ENCODE results near the gene COL23A1.
"Not testable (repeated sequence)": the region's sequence is repeated elsewhere in the genome, so short reads cannot be mapped to it uniquely, and the experiment has no call there.

The COL23A1 gene

DNA sequence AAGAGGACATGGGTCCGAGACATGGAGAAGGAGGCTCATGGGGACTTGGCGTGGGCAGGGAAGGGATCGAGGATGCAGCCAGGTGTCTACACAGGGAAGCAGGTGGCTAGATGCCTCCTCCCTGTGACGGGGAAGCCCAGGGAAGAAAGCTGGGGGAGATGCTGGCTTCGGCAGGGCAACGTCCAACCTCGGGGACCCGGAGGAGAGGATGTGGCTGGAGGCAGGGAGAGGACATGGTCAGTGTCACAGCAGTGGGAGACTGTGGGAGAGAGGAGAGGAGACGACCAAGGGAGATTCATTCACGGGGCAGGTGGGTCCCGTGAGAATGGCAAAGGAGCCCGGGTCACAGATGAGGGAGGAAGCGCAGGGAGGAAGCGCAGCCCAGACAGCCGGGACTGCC is 284.4 kb downstream of the COL23A1 start:
- no peak overlapping the region for H3K18ac ChIP-seq (ENCODE audit: low read length)
- no peak overlapping the region for H3K4me3 ChIP-seq (ENCODE audit: low read length)
- no peaks in the 10 kb centered on the region for H3K27me3 ChIP-seq (ENCODE audit: insufficient read depth, low read length, poor library complexity)
- H3K56ac ChIP-seq (ENCODE audit: low read length): no peak overlapping the region
- no peak overlapping the region for H2AK5ac ChIP-seq (ENCODE audit: low read length)
- DNase-seq: no peak
- H3K36me3 ChIP-seq (ENCODE audit: control insufficient read depth, insufficient read depth, low read length): no peaks in the 10 kb centered on the region
- no peak overlapping the region for H3K4ac ChIP-seq (ENCODE audit: low read depth, low read length)
- no peaks in the 10 kb centered on the region for H3K79me2 ChIP-seq (ENCODE audit: control insufficient read depth, insufficient read depth, low read length)
- no peak overlapping the region for H4K5ac ChIP-seq (ENCODE audit: low read length)
- H3K23ac ChIP-seq (ENCODE audit: low read length): no peak overlapping the region
- no peak overlapping the region for H3K27ac ChIP-seq (ENCODE audit: low read depth, low read length)
- H2BK5ac ChIP-seq (ENCODE audit: low read length): no peak overlapping the region
- H2BK15ac ChIP-seq (replicated peaks; ENCODE audit: low read depth): no peak overlapping the region
- no CpG with 5 or more reads among the region's 15 CpGs for WGBS (ENCODE audit: extremely low coverage, insufficient coverage, low lambda C conversion rate)
- H3K79me1 ChIP-seq (ENCODE audit: low read length): no peaks in the 10 kb centered on the region
- no peaks in the 10 kb centered on the region for H3K4me1 ChIP-seq (ENCODE audit: control insufficient read depth, low read depth, low read length)
- no peak overlapping the region for H4K8ac ChIP-seq (ENCODE audit: low read depth, low read length)
- no peak overlapping the region for H3K9ac ChIP-seq (ENCODE audit: low read length)
- no peak overlapping the region for H3K4me2 ChIP-seq (ENCODE audit: low read length)
- no peak overlapping the region for H2BK120ac ChIP-seq (ENCODE audit: low read depth, low read length)

DNA sequence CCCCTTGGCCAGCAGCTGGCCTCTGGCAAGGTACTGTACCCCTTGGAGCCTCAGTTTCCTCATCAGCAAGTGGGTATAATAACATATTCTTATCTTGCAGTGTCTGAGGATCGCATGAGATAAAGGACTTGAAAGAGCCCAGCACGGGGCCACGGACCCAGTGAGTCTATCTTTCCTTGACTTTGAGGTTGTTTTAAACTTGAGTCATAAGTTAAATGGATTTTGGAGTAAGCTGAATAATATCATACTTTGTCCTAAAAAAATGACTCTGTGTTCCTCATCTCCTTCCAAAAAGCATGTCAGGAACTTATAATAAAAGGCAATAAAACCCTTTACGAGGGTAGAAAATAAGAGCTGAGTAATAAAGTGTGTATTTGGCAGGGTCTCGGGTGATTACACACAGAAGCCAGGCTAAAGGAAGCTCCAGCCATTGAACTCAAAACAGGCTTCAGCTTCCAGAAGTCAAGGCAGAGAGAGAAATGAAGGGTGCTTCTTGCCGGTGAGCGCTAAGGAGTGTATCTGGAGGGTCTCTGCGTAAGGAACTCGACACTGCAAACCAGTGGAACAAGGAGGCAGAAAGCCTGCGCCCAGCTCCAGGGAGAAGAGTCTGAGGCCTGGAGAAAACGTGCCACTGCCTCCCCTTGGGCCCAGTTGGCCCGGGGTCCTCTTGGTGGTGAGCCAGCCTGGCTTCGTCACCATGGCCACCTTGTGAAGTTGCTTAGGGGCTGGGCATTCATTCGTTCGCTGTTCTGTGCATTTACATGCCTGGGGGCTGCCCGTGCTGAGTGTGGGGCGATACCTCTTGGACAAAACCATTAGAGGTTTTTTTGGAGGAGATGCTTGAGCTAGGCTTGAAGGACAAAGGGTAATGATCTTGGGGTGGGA is 285.2 kb downstream of the COL23A1 start:
- Histone ChIP-seq H4K8ac (ENCODE audit: low read depth, low read length) (no peak overlapping the region), H3K27ac (ENCODE audit: low read depth, low read length) (no peak overlapping the region), H3K4me3 (ENCODE audit: low read length) (no peak overlapping the region), H3K9ac (ENCODE audit: low read length) (no peak overlapping the region), H2AK5ac (ENCODE audit: low read length) (no peak overlapping the region), H3K23ac (ENCODE audit: low read length) (no peak overlapping the region), H3K56ac (ENCODE audit: low read length) (no peak overlapping the region), H3K79me2 (ENCODE audit: control insufficient read depth, insufficient read depth, low read length) (no peaks in the 10 kb centered on the region), H3K27me3 (ENCODE audit: insufficient read depth, low read length, poor library complexity) (no peaks in the 10 kb centered on the region), H3K36me3 (ENCODE audit: control insufficient read depth, insufficient read depth, low read length) (no peaks in the 10 kb centered on the region), H2BK120ac (ENCODE audit: low read depth, low read length) (no peak overlapping the region), H3K79me1 (ENCODE audit: low read length) (no peaks in the 10 kb centered on the region), H3K4ac (ENCODE audit: low read depth, low read length) (no peak overlapping the region), H3K4me2 (ENCODE audit: low read length) (no peak overlapping the region), H2BK5ac (ENCODE audit: low read length) (no peak overlapping the region), H3K18ac (ENCODE audit: low read length) (no peak overlapping the region), H4K5ac (ENCODE audit: low read length) (no peak overlapping the region), H2BK15ac (replicated peaks; ENCODE audit: low read depth) (no peak overlapping the region), H3K4me1 (ENCODE audit: control insufficient read depth, low read depth, low read length) (no peaks in the 10 kb centered on the region)
- WGBS (ENCODE audit: extremely low coverage, insufficient coverage, low lambda C conversion rate): no CpG with 5 or more reads among the region's 17 CpGs
- DNase-seq: no peak

- Histone ChIP-seq H3K4me1 (ENCODE audit: control insufficient read depth, low read depth, low read length) (no peaks in the 10 kb centered on the region), H3K27me3 (ENCODE audit: insufficient read depth, low read length, poor library complexity) (no peaks in the 10 kb centered on the region), H4K5ac (ENCODE audit: low read length) (no peak overlapping the region), H2BK5ac (ENCODE audit: low read length) (no peak overlapping the region), H3K79me2 (ENCODE audit: control insufficient read depth, insufficient read depth, low read length) (no peaks in the 10 kb centered on the region), H2BK15ac (replicated peaks; ENCODE audit: low read depth) (no peak overlapping the region), H3K56ac (ENCODE audit: low read length) (no peak overlapping the region), H2AK5ac (ENCODE audit: low read length) (no peak overlapping the region), H3K36me3 (ENCODE audit: control insufficient read depth, insufficient read depth, low read length) (no peaks in the 10 kb centered on the region), H3K4ac (ENCODE audit: low read depth, low read length) (no peak overlapping the region), H3K4me2 (ENCODE audit: low read length) (no peak overlapping the region), H3K23ac (ENCODE audit: low read length) (no peak overlapping the region), H3K79me1 (ENCODE audit: low read length) (no peaks in the 10 kb centered on the region), H4K8ac (ENCODE audit: low read depth, low read length) (no peak overlapping the region), H2BK120ac (ENCODE audit: low read depth, low read length) (no peak overlapping the region), H3K18ac (ENCODE audit: low read length) (no peak overlapping the region), H3K9ac (ENCODE audit: low read length) (no peak overlapping the region), H3K27ac (ENCODE audit: low read depth, low read length) (no peak overlapping the region), H3K4me3 (ENCODE audit: low read length) (no peak overlapping the region)
- no peak for DNase-seq
- no CpG with 5 or more reads among the region's 12 CpGs for WGBS (ENCODE audit: extremely low coverage, insufficient coverage, low lambda C conversion rate)
These were observed 286.2 kb downstream of the COL23A1 start for GRCh38 chr5:178304016-178304415.

DNA sequence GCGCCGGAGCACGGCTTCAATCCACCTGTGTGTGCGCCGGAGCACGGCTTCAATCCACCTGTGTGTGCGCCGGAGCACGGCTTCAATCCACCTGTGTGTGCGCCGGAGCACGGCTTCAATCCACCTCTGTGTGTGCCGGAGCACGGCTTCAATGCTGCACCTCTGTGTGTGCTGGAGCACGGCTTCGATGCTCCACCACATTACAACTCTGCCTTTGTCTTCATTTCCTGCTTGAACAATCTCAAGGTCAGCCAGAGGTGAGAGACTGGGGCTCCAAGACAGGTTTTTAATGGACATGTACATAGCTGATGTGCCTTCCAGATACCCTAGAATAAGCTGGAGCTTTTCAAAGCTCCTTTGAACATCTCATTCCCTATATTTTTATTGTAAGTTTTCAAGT is 287.9 kb downstream of the COL23A1 start:
- H4K8ac ChIP-seq (ENCODE audit: low read depth, low read length); H3K4me2 ChIP-seq (ENCODE audit: low read length); H3K56ac ChIP-seq (ENCODE audit: low read length); H3K23ac ChIP-seq (ENCODE audit: low read length); H3K36me3 ChIP-seq (ENCODE audit: control insufficient read depth, insufficient read depth, low read length); H3K9ac ChIP-seq (ENCODE audit: low read length); H3K79me2 ChIP-seq (ENCODE audit: control insufficient read depth, insufficient read depth, low read length); H3K18ac ChIP-seq (ENCODE audit: low read length); H3K27me3 ChIP-seq (ENCODE audit: insufficient read depth, low read length, poor library complexity); DNase-seq; H2AK5ac ChIP-seq (ENCODE audit: low read length); H3K79me1 ChIP-seq (ENCODE audit: low read length); H3K4me3 ChIP-seq (ENCODE audit: low read length); H2BK120ac ChIP-seq (ENCODE audit: low read depth, low read length); H3K4me1 ChIP-seq (ENCODE audit: control insufficient read depth, low read depth, low read length); H2BK15ac ChIP-seq (replicated peaks; ENCODE audit: low read depth); H3K4ac ChIP-seq (ENCODE audit: low read depth, low read length); H3K27ac ChIP-seq (ENCODE audit: low read depth, low read length); H4K5ac ChIP-seq (ENCODE audit: low read length); H2BK5ac ChIP-seq (ENCODE audit: low read length): not testable (repeated sequence)
- WGBS (ENCODE audit: extremely low coverage, insufficient coverage, low lambda C conversion rate): no CpG with 5 or more reads among the region's 16 CpGs

GRCh38 chr5:178301641-178302040 is 288.6 kb downstream of the COL23A1 start:
- Histone ChIP-seq H2BK5ac (ENCODE audit: low read length) (no peak overlapping the region), H3K4me2 (ENCODE audit: low read length) (no peak overlapping the region), H2BK120ac (ENCODE audit: low read depth, low read length) (no peak overlapping the region), H3K4ac (ENCODE audit: low read depth, low read length) (no peak overlapping the region), H4K8ac (ENCODE audit: low read depth, low read length) (no peak overlapping the region), H3K56ac (ENCODE audit: low read length) (no peak overlapping the region), H3K27ac (ENCODE audit: low read depth, low read length) (no peak overlapping the region), H3K36me3 (ENCODE audit: control insufficient read depth, insufficient read depth, low read length) (no peaks in the 10 kb centered on the region), H2BK15ac (replicated peaks; ENCODE audit: low read depth) (no peak overlapping the region), H3K4me1 (ENCODE audit: control insufficient read depth, low read depth, low read length) (no peaks in the 10 kb centered on the region), H3K27me3 (ENCODE audit: insufficient read depth, low read length, poor library complexity) (no peaks in the 10 kb centered on the region), H3K9ac (ENCODE audit: low read length) (no peak overlapping the region), H2AK5ac (ENCODE audit: low read length) (no peak overlapping the region), H3K18ac (ENCODE audit: low read length) (no peak overlapping the region), H3K79me2 (ENCODE audit: control insufficient read depth, insufficient read depth, low read length) (no peaks in the 10 kb centered on the region), H3K23ac (ENCODE audit: low read length) (no peak overlapping the region), H3K79me1 (ENCODE audit: low read length) (no peaks in the 10 kb centered on the region), H4K5ac (ENCODE audit: low read length) (no peak overlapping the region), H3K4me3 (ENCODE audit: low read length) (no peak overlapping the region)
- DNase-seq: no peak
- no CpG with 5 or more reads among the region's 15 CpGs for WGBS (ENCODE audit: extremely low coverage, insufficient coverage, low lambda C conversion rate)

All from mesendoderm (in vitro differentiated cells).